Activated CD8-positive, alpha-beta T cell treated with anti-CD3 and anti-CD28 coated beads for 36 hours (primary cell): ENCODE measurements around the gene IPO7. TPM values are rescaled to one million over a fixed set of nuclear protein-coding genes. Genes with fewer than 3 reads are reported as not detected.
A peak's percentile ranks its signal among the peaks of the same experiment; 100 is the strongest.

Experiments
- ATAC-seq: fragments of 200-7000 bp; cut with Tn5 transposase; one replicate; pipeline ENCODE4 v1.10.0; 2021; ENCODE audit warnings: mild to moderate bottlenecking, moderate library complexity
- CTCF ChIA-PET: fragments of 350-600 bp; sonication (Branson Sonifier 250); formaldehyde crosslinking; loops from one replicate; lab custom pipeline; 2021; ENCODE audit warnings: antibody characterized with exemption; lab: Charles Lee
- POLR2A ChIA-PET: fragments of 350-600 bp; sonication (Branson Sonifier 250); formaldehyde crosslinking; loops from one replicate; lab custom pipeline; 2021; ENCODE audit warnings: antibody characterized with exemption; lab: Charles Lee
- DNase-seq: peaks from one replicate; pipeline ENCODE4 v3.0.0-alpha.2; 2020
- H3K27ac Mint-ChIP-seq: one replicate; pipeline ENCODE4 v1.8.0; 2021; ENCODE audit warnings: mild to moderate bottlenecking, mixed read lengths
- H3K27me3 Mint-ChIP-seq: one replicate; pipeline ENCODE4 v1.8.0; 2021; ENCODE audit warnings: mixed read lengths
- H3K36me3 Mint-ChIP-seq: one replicate; pipeline ENCODE4 v1.8.0; 2021; ENCODE audit warnings: low read depth, mixed read lengths
- H3K4me1 Mint-ChIP-seq: one replicate; pipeline ENCODE4 v1.8.0; 2021; ENCODE audit warnings: low read depth, mixed read lengths
- H3K4me3 Mint-ChIP-seq: one replicate; pipeline ENCODE4 v1.8.0; 2021; ENCODE audit warnings: mild to moderate bottlenecking, moderate library complexity, mixed read lengths
- H3K9me3 Mint-ChIP-seq: one replicate; pipeline ENCODE4 v1.8.0; 2021; ENCODE audit warnings: mixed read lengths
- intact Hi-C: fragments of 100-400 bp; cut with micrococcal nuclease; formaldehyde crosslinking; loops from one replicate; pipeline ENCODE4 v1.10.0; 2022
- total RNA-seq, 2 experiments: library from RNA; stranded (reverse); gene quantifications; one replicate each; pipeline ENCODE4 v1.2.3, GENCODE V29; 2021
- TF ChIP-seq, protein P1 (sequence below): fragments of 200-600 bp; IDR thresholded peaks from one replicate; pipeline ENCODE4 v1.8.0; 2022; ENCODE audit warnings: antibody characterized with exemption, mild to moderate bottlenecking

The IPO7 gene
- total RNA-seq, 2 experiments from 2014 or later, result 181 to 186 TPM

DNA sequence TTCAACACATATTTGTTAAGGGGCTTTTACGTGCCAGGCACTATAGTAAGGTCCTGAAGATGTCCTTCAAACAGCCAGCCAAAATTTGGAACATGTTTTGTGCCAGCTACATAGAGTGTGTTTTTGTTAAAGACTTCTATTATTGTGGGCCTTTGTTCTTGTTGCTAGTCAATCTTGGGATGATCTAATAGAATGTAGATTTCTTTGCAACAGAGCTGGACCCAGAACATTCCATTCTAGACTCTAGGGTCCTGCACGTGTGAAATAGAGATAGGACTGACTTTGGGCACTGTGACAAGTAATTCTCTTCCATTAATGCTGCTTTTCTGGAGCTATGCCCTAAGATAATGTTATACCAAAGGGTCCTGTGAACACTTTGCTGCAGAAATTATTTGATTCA lies 16.9 kb upstream of the IPO7 start:
- no peaks in the 10 kb centered on the region for H3K9me3 Mint-ChIP-seq
- ATAC-seq (no peak), DNase-seq (no peak)
- TF ChIP-seq, protein P1, sequence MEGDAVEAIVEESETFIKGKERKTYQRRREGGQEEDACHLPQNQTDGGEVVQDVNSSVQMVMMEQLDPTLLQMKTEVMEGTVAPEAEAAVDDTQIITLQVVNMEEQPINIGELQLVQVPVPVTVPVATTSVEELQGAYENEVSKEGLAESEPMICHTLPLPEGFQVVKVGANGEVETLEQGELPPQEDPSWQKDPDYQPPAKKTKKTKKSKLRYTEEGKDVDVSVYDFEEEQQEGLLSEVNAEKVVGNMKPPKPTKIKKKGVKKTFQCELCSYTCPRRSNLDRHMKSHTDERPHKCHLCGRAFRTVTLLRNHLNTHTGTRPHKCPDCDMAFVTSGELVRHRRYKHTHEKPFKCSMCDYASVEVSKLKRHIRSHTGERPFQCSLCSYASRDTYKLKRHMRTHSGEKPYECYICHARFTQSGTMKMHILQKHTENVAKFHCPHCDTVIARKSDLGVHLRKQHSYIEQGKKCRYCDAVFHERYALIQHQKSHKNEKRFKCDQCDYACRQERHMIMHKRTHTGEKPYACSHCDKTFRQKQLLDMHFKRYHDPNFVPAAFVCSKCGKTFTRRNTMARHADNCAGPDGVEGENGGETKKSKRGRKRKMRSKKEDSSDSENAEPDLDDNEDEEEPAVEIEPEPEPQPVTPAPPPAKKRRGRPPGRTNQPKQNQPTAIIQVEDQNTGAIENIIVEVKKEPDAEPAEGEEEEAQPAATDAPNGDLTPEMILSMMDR, result no peak
- no peaks in the 10 kb centered on the region for H3K36me3 Mint-ChIP-seq
- H3K4me1 Mint-ChIP-seq, result peaks cover 18% of the 10 kb centered on the region
- no peak overlapping the region for H3K4me3 Mint-ChIP-seq
- CTCF ChIA-PET, result no interaction called here
- no peak overlapping the region for H3K27ac Mint-ChIP-seq
- intact Hi-C loops, result no loop called here
- POLR2A ChIA-PET, result interaction anchor here (0.5 to 5.6 kb wide), 3 partner anchors 13 to 131 kb away, joined by 3 to 21 read pairs (median 3); partner anchors contain the start of gene IPO7
- no peaks in the 10 kb centered on the region for H3K27me3 Mint-ChIP-seq

DNA sequence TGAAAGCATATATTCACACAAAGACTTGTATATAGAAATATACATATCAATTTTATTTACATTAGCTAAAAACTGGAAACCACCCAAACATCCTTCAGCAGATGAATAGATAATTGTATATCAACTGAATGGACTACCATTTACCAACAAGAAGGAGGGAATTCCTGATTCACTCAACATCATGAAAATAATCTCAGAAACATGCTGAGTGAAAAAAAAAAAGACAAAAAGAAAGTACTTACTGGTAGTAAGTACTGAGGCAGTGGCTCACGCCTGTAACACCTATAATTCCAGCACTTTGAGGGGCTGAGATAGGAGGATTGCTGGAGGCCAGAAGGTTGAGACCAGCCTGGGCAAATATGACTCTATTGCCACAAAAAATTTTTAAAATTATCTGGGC lies 7.4 kb upstream of the IPO7 start:
- peaks cover 3% of the 10 kb centered on the region for H3K4me1 Mint-ChIP-seq
- no peak overlapping the region for H3K27ac Mint-ChIP-seq
- peaks cover 3% of the 10 kb centered on the region for H3K27me3 Mint-ChIP-seq
- CTCF ChIA-PET, result no interaction called here
- H3K9me3 Mint-ChIP-seq, result no peaks in the 10 kb centered on the region
- intact Hi-C loops, result no loop called here
- POLR2A ChIA-PET, result no interaction called here
- no peak overlapping the region for H3K4me3 Mint-ChIP-seq
- H3K36me3 Mint-ChIP-seq, result no peaks in the 10 kb centered on the region
- ATAC-seq, result no peak
- TF ChIP-seq, protein P1, result no peak
- DNase-seq, result no peak

DNA sequence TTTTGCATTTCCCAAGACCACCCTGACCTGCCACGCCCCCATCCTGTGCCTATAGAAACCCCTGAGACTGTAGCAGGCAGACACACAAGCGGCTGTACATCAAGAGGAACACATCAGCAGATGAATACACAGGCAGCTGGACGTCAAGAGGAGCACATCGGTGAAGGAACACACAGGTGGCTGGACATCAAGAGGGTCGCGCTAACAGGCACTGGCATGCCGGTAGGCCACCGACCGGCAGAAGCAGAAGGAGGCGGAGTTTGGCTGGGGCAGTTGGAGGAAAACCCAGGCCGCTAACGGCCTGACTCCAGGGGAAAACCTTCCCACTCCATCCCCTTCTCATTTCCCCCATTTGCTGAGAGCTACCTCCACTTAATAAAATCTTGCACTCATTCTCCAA lies 5.4 kb upstream of the IPO7 start:
- no peak for DNase-seq
- TF ChIP-seq, protein P1, result no peak
- peaks cover 4% of the 10 kb centered on the region for H3K4me1 Mint-ChIP-seq
- no peak overlapping the region for H3K27ac Mint-ChIP-seq
- H3K36me3 Mint-ChIP-seq, result no peaks in the 10 kb centered on the region
- ChIA-PET POLR2A (no interaction called here), CTCF (no interaction called here)
- intact Hi-C loops, result no loop called here
- H3K4me3 Mint-ChIP-seq, result no peak overlapping the region
- ATAC-seq, result no peak
- H3K27me3 Mint-ChIP-seq, result no peaks in the 10 kb centered on the region
- no peaks in the 10 kb centered on the region for H3K9me3 Mint-ChIP-seq

DNA sequence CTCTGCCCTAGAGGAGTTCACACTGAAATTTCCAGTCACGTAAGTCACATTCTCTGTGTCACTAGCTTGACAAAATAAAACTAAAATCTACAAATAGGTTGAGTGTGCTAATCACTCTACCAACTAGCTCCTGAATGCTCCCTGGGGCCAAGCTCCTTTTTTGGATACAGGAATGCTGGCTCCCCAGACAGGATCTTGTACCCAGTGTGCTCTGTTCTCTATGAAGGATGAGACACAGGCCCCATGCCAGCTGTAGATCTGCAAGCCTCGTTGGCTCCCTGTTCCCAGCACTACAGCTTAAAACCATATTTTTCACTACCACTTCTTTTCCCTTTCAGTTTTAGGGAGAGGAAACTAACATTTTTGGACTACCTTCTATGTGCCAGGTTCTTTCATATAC lies 3.7 kb upstream of the IPO7 start:
- TF ChIP-seq, protein P1, result no peak
- intact Hi-C loops, result no loop called here
- peaks cover 7% of the 10 kb centered on the region for H3K4me1 Mint-ChIP-seq
- no peaks in the 10 kb centered on the region for H3K9me3 Mint-ChIP-seq
- H3K4me3 Mint-ChIP-seq, result no peak overlapping the region
- ATAC-seq, result no peak
- DNase-seq, result no peak
- H3K27me3 Mint-ChIP-seq, result no peaks in the 10 kb centered on the region
- no peak overlapping the region for H3K27ac Mint-ChIP-seq
- ChIA-PET CTCF (interaction anchor here (1.1 kb wide), 1 partner anchor 125 kb away, joined by 3 read pairs; no protein-coding TSS in a partner anchor), POLR2A (interaction anchor here (0.6 to 1.4 kb wide), 3 partner anchors 13 to 116 kb away, joined by 3 to 5 read pairs (median 3); no protein-coding TSS in a partner anchor)
- peaks cover 6% of the 10 kb centered on the region for H3K36me3 Mint-ChIP-seq

DNA sequence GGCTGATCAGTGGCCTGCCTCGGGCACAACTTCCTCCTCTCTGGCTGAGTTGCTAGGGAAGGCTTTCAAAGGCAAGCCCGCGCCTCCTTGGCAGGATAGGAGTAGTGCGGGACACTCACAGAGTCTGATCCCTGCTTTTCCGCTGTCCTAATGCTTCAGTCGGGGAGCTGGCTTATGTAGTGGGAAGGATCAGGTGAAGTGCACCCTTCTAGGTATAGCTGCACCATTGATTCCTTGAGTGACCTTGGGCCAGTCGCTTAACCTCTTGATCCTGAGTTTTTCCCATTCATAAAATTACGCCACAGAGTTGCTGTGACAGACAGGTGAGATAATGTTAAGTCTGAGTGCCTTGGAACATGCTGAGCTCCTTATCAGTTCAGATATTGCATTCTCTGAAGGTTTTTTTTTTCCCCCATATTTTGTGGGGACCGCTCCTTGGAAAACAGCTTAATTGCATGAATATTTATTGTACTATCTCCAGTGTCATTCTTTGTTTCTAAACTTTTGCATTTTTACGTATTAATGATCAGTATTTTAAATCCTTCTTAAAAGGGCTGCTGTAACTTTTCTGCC lies 961 bp downstream of the IPO7 start:
- ATAC-seq, result no peak

More for the DNA sequence above, 961 bp downstream of the IPO7 start:
- peak overlapping the region; percentile 94 for H3K4me3 Mint-ChIP-seq
- ChIA-PET CTCF (interaction anchor here (0.7 to 2.1 kb wide), 10 partner anchors 9 to 219 kb away, joined by 3 to 8 read pairs (median 3); no protein-coding TSS in a partner anchor), POLR2A (interaction anchor here (0.6 to 3.4 kb wide), 27 partner anchors 9 to 220 kb away, joined by 3 to 22 read pairs (median 4); partner anchors contain the start of genes DENND5A, TMEM41B, WEE1 and ZNF143)
- TF ChIP-seq, protein P1, result no peak
- H3K4me1 Mint-ChIP-seq, result peaks cover 21% of the 10 kb centered on the region
- intact Hi-C loops, result no loop called here
- peaks cover 26% of the 10 kb centered on the region for H3K36me3 Mint-ChIP-seq
- no peaks in the 10 kb centered on the region for H3K27me3 Mint-ChIP-seq
- no peaks in the 10 kb centered on the region for H3K9me3 Mint-ChIP-seq
- DNase-seq, result no peak
- peak overlapping the region; percentile 84 for H3K27ac Mint-ChIP-seq
